ENCODE measurements around the gene PER2. TPM values are rescaled to one million over a fixed set of nuclear protein-coding genes. Genes with fewer than 3 reads are reported as not detected.
"Not testable (repeated sequence)": the region's sequence is repeated elsewhere in the genome, so short reads cannot be mapped to it uniquely, and the experiment has no call there.

Gene PER2
- total and polyA plus RNA-seq, 10 of the 15 experiments (the other 5 are each of a cell fraction or from before 2014, with no cell fraction given), result 1.5 to 15.1 (median 4.6) TPM

GRCh38 chr2:238271686-238272085 is 16.7 kb downstream of the PER2 start:
- H3K36me3 ChIP-seq (ENCODE audit: control insufficient read depth in 2 of 2, insufficient read depth in 2 of 2, low read length in 1 of 2), result peaks cover 10 to 47% of the 10 kb centered on the region in 2 experiments
- H3K9me3 ChIP-seq (replicated peaks; ENCODE audit: control insufficient read depth, insufficient read depth, low read length); in situ Hi-C loops (cut with MboI); H4K20me1 ChIP-seq (ENCODE audit: control insufficient read depth, insufficient read depth); FAIRE-seq; ATAC-seq; BruUV-seq (replicated peaks); RAD21 ChIA-PET (ENCODE audit: unreplicated experiment); H2AFZ ChIP-seq (ENCODE audit: control insufficient read depth, low read depth, low read length); H3K27ac ChIP-seq (ENCODE audit: control insufficient read depth, insufficient read depth); H3K4me3 ChIP-seq; H3K27me3 ChIP-seq (replicated peaks in 1 of 2; ENCODE audit: control insufficient read depth in 2 of 2, insufficient read depth in 2 of 2, low read length in 1 of 2); H3K4me2 ChIP-seq (ENCODE audit: control insufficient read depth, insufficient read depth); H3K4me1 ChIP-seq (ENCODE audit: control insufficient read depth, insufficient read depth, low read length); SMC1A ChIA-PET (ENCODE audit: uncharacterized antibody, unreplicated experiment); DNase-seq (ENCODE audit: low read depth, low spot score); H3K79me2 ChIP-seq (ENCODE audit: control insufficient read depth, insufficient read depth, low read length); POLR2A ChIA-PET; CTCF ChIA-PET; intact Hi-C loops (cut with micrococcal nuclease; ENCODE audit: unreplicated experiment); H3K9ac ChIP-seq (ENCODE audit: control insufficient read depth, insufficient read depth, low read length): not testable (repeated sequence)
- 95% methylated on average over 8 of the region's 8 CpGs for WGBS (ENCODE audit: insufficient coverage, insufficient replicate concordance, low lambda C conversion rate, missing lambda C conversion rate)

- H4K20me1 ChIP-seq (ENCODE audit: control insufficient read depth, insufficient read depth), result no peaks in the 10 kb centered on the region
- ChIA-PET POLR2A (no interaction called here), CTCF (no interaction called here), SMC1A (ENCODE audit: uncharacterized antibody, unreplicated experiment) (no interaction called here), RAD21 (ENCODE audit: unreplicated experiment) (no interaction called here)
- no peaks in the 10 kb centered on the region for H3K79me2 ChIP-seq (ENCODE audit: control insufficient read depth, insufficient read depth, low read length)
- no peak for TF ChIP-seq NFYA (IDR thresholded peaks at IDR 0.05; ENCODE audit: borderline replicate concordance, low read depth, low read length)
- no peaks in the 10 kb centered on the region for H3K4me1 ChIP-seq (ENCODE audit: control insufficient read depth, insufficient read depth, low read length)
- no TSS peak for BruUV-seq (replicated peaks)
- no peak for ATAC-seq
- in situ Hi-C loops (cut with MboI), result no loop called here
- H3K4me2 ChIP-seq (ENCODE audit: control insufficient read depth, insufficient read depth), result no peak overlapping the region
- H3K27me3 ChIP-seq (replicated peaks in 1 of 2; ENCODE audit: control insufficient read depth in 2 of 2, insufficient read depth in 2 of 2, low read length in 1 of 2), result no peaks in the 10 kb centered on the region
- no peak for FAIRE-seq
- DNase-seq (ENCODE audit: low read depth, low spot score), result no peak
- no peak overlapping the region for H2AFZ ChIP-seq (ENCODE audit: control insufficient read depth, low read depth, low read length)
- no peak overlapping the region for H3K4me3 ChIP-seq
- H3K27ac ChIP-seq (ENCODE audit: control insufficient read depth, insufficient read depth), result no peak overlapping the region
- intact Hi-C loops (cut with micrococcal nuclease; ENCODE audit: unreplicated experiment), result no loop called here
- no peaks in the 10 kb centered on the region for H3K9me3 ChIP-seq (replicated peaks; ENCODE audit: control insufficient read depth, insufficient read depth, low read length)
- H3K9ac ChIP-seq (ENCODE audit: control insufficient read depth, insufficient read depth, low read length), result no peak overlapping the region
- H3K36me3 ChIP-seq (ENCODE audit: control insufficient read depth in 2 of 2, insufficient read depth in 2 of 2, low read length in 1 of 2), result peaks cover 8 to 43% of the 10 kb centered on the region in 2 experiments; a peak in 3 of 4 replicates
- WGBS (ENCODE audit: insufficient coverage, insufficient replicate concordance, low lambda C conversion rate, missing lambda C conversion rate), result 92% methylated on average over 13 of the region's 13 CpGs
Observed at GRCh38 chr2:238271061-238271554, 17.3 kb downstream of the PER2 start.

All from GM12878 (cell line).